ENCODE measurements around the gene PI4KA.

DNA sequence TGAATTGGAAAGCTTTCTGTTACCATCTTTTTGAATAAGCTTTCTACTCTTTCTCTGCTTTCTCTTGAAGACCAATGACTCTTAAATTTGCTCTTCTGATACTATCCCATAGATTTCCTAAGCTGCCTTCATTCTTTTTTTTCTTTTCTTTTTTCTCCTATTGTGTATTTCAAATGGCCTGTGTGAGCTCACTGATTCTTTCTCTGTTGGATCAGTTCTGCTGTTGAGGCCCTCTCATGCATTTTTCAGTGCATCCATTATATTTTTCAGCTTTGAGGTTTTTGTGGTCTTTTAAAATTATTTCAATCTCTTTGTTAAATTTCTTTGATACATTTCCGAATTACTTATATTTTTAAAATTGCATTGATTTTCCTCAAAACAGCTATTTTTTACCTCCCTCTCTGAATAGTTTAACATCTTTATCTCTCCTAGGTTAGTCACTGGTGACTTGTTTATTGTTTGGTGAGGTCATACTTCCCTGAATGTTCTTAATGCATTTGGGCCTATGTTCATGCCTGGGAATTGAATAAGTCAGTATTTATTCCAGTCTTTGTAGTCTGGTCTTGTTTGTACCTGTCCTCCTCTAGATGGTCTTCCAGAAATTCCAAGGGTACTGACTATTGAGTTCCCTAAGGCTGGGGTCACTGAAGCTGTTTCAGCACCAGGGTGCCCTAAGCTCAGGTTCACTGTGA is 195.3 kb downstream of the PI4KA start:
- TF ChIP-seq POLR2A (IDR thresholded peaks at IDR 0.05) (no peak), CTCF (IDR thresholded peaks at IDR 0.05) (no peak)
